Coronary artery (tissue), 2 donors: ENCODE data around the gene SVBP.
A peak's percentile ranks its signal among the peaks of the same experiment; 100 is the strongest.
"Not testable (repeated sequence)": the region's sequence is repeated elsewhere in the genome, so short reads cannot be mapped to it uniquely, and the experiment has no call there.

ENCODE experiments used
- DNase-seq: peaks from one replicate; pipeline ENCODE4 v3.0.0-alpha.2; 2017; ENCODE audit warnings: low spot score
- H3K27ac ChIP-seq, 2 donors: fragments of 200-600 bp; sonication (generic); one replicate each; pipeline ENCODE4 v1.5.1; 2016 to 2019
- H3K4me3 ChIP-seq: fragments of 200-600 bp; sonication (generic); 2 replicates; pipeline ENCODE4 v1.5.1; 2016; ENCODE audit warnings: mild to moderate bottlenecking, moderate library complexity
- TF ChIP-seq, protein P1 (sequence below): fragments of 200-600 bp; sonication (generic); IDR thresholded peaks from one replicate; pipeline ENCODE4 v1.5.1; 2019; ENCODE audit warnings: antibody characterized with exemption

Gene SVBP

DNA sequence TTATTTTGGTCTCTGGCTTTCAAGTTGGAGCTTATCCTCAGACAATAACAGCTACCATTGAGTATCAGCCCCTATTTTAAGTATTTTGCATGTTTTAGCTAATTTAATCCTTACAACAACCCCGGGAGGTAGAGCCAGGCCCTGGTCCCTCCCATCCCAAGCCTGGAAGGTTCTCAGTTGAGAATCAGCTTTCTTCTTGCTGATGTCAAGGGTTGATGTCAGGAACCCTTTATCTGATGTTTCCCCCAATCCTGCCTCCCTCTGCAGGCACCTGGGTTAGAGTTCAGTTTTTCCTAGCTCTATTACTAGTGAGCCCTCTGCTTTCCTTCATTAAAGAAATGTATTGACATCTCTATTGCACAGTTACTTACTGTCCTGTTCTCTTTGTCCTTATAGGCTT is 3.6 kb upstream of the SVBP start:
- H3K27ac ChIP-seq = no peak overlapping the region
- TF ChIP-seq, protein P1, sequence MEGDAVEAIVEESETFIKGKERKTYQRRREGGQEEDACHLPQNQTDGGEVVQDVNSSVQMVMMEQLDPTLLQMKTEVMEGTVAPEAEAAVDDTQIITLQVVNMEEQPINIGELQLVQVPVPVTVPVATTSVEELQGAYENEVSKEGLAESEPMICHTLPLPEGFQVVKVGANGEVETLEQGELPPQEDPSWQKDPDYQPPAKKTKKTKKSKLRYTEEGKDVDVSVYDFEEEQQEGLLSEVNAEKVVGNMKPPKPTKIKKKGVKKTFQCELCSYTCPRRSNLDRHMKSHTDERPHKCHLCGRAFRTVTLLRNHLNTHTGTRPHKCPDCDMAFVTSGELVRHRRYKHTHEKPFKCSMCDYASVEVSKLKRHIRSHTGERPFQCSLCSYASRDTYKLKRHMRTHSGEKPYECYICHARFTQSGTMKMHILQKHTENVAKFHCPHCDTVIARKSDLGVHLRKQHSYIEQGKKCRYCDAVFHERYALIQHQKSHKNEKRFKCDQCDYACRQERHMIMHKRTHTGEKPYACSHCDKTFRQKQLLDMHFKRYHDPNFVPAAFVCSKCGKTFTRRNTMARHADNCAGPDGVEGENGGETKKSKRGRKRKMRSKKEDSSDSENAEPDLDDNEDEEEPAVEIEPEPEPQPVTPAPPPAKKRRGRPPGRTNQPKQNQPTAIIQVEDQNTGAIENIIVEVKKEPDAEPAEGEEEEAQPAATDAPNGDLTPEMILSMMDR = no peak
- no peak overlapping the region for H3K4me3 ChIP-seq
- no peak for DNase-seq

DNA sequence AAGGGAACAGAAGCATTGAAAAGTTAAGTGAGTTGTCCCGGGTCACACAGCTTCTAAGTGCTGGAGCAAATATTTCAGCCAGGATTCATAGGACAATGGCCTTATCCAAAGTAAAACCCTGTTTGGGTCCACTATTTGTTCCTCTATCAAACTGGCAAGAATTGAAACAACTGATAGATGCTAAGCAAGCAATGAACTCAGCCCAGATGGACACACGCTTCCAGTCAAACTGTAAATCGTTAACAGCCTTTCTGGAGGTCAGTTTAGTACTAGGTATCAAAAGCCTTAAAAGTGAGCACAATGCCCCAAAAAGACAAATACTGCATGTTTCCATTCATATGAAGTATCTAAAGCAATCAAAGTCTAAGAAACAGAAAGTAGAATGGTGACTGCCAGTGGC is 779 bp upstream of the SVBP start:
- TF ChIP-seq, protein P1 = no peak
- DNase-seq = no peak
- peak overlapping the region; percentile 80 for H3K4me3 ChIP-seq
- no peak overlapping the region for H3K27ac ChIP-seq

DNA sequence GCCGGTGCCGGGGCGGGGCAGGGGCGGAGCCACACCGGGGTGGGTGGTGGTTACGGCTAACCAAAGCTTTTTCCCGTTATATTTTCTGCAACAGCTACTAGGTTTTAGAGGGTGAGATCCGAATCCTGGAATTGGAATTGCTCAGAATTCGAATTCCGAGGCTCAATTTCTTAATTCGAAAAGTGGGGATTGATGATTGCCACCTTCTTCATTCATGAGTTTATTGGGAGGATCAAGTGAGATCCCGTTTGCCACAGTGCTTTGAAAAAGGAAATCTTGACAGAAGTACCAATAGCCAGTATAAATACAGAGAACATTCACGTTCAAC is 207 bp upstream of the SVBP start:
- TF ChIP-seq, protein P1 = no peak
- H3K4me3 ChIP-seq = peak overlapping the region; percentile 80
- DNase-seq = no peak
- peak overlapping the region; percentile 95 to 97 for H3K27ac ChIP-seq

DNA sequence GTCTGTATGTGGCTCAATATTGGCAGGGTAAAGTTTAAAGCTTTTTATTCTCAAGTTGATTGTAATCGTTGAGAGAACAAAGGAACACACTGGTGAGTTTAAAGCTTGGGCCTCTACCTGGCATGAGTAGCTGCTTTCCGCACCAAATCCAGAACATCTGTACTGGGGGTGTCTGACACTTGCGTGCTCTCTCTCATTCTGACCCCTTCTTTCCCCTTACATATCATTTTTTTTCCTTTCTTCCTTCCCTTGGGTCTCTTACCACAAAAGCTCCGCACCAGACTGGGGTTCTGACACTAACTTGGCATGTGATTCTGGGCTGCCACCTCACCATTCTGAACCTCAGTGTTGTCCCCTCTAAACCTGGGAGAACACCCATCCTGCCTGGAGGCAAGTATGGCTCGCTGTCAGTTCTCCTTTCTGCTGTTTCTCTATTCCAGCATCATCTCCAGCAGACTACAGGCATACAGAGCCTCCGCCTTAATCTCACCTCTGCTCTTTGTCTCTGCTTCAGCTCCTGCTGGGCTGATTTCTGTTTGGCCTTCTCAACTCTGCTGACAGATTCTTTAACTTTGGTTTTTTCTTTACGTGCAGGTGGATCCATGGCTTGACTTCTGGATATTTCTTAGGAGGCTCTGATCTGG is 1.1 kb downstream of the SVBP start:
- TF ChIP-seq, protein P1 = no peak
- no peak for DNase-seq

DNA sequence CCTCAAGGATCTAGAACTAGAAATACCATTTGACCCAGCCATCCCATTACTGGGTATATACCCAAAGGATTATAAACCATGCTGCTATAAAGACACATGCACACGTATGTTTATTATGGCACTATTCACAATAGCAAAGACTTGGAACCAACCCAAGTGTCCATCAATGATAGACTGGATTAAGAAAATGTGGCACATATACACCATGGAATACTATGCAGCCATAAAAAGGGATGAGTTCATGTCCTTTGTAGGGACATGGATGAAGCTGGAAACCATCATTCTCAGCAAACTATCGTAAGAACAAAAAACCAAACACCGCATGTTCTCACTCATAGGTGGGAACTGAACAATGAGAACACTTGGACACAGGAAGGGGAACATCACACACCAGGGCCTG is 2.4 kb downstream of the SVBP start:
- H3K4me3 ChIP-seq, DNase-seq, H3K27ac ChIP-seq: not testable (repeated sequence)

More for the DNA sequence above, 1.1 kb downstream of the SVBP start:
- Histone ChIP-seq H3K27ac (peak overlapping the region; percentile 95 to 97), H3K4me3 (peak overlapping the region; percentile 80)

DNA sequence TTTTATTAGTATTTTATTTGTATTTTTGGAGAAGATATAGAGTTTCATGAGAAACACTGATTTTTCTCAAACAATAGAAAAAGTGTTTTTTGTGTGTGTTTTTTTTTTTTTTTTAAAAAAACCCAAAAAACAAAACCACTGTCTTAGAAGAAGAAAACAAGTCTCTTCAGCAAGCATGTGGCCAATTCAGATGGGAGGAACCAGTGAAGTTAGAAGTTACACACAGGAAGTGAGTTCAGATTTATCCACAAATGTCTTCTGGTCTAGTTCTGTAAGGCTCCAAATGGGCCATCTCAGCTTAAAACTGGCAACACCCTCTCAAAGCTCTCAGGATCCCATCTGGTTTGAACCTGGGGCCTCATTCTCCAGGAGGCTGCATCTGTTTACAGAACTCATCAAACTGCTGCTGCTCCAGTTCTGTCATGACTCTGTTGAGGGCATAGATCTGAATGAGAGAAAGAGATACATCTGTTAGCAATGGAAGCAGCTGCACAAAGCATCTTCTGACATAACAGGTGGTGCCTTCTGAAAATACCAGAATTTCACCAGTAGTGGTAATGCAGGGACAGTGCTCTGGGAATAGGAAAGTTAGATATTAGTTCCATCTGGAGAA is 10.0 kb downstream of the SVBP start:
- no peak for DNase-seq
- TF ChIP-seq, protein P1 = no peak
- no peak overlapping the region for H3K4me3 ChIP-seq
- no peak overlapping the region for H3K27ac ChIP-seq

DNA sequence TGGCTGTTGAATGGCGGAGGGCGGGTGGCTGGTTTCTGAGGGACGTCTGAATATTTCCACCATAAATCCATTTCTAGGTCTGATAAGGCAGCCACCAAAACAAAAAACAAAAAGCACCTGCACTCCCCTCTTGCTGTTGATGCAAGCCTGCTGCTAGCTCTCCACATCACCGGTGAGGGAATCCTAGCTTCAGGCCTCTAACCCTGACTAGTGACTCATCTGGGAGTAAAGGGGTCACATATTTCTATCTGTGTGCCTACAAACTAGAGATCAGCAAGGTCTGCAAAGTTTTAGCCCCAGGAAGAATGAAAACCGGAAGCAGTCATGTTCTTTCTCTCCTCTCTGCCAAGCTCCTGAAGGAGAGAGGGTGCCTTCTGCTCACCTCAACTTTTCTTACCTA is 10.6 kb downstream of the SVBP start:
- TF ChIP-seq, protein P1 = no peak
- DNase-seq = no peak
- Histone ChIP-seq H3K4me3 (no peak overlapping the region), H3K27ac (no peak overlapping the region)
